GM15510 (cell line): ENCODE data around the gene WDFY1.

Source experiments
- POLR2A ChIP-seq: IDR thresholded peaks from 3 replicates; pipeline ENCODE4 v1.6.1; 2011; ENCODE audit warnings: borderline replicate concordance; ENCODE audit not compliant: insufficient read length; ENCODE audit errors: extremely low read depth

WDFY1 gene

DNA sequence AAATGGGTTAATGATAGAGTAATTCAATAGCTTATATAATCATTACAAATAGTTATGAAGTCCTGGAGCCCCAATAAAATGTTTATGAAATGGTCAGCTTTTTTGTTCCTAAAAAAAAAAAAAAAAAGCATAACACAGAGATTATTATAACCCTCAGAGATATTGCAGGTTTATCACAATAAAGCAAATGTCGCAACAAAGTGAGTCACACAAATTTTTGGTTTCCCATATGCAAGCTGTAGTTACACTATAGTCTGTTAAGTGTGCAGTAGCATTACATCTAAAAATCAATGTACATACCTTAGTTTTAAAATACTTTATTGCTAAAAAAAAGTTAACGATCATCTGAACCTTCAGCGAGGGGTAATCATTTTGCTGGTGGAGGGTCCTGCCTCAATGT, 20.0 kb downstream of the WDFY1 start:
- TF ChIP-seq POLR2A: no peak

- TF ChIP-seq POLR2A: no peak
Observed at GRCh38 chr2:223923976-223924375, 21.2 kb downstream of the WDFY1 start.

DNA sequence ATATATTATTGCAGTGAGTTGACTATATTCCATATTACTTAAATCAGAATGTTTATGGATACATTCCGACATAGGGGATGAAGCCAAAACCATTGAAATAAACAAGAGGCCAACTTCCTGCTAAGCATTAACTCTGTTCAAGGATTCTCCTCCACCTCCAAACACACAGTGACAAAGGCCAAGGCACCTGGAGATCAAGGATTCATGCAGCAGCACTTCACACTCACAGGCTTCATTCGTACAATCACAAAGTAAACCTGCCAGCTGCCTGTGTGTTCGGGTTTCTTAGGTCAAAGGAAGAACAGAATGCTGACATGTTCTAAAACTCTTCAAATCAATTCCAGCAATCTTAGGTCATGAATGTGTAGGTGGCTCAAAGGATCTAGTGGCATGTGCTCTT, 22.8 kb downstream of the WDFY1 start:
- TF ChIP-seq POLR2A: no peak

DNA sequence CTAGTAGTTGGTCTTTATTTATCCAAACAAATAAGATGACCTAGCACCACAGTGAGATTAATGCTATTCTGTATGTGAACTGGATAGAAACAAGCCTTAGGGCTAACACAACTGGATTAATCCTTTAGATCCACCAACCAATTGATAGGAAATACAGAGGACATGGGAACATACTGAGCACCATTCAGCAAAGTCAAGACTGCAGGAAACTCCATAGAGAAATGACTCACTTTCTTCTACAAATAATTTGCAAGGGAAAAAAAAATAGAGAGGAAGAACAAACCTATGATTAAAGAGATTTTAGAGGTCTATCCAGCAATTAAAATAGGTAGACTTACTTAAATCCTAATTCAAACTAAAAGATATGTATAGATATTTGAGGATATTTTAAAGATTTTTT, 23.9 kb downstream of the WDFY1 start:
- no peak for TF ChIP-seq POLR2A

DNA sequence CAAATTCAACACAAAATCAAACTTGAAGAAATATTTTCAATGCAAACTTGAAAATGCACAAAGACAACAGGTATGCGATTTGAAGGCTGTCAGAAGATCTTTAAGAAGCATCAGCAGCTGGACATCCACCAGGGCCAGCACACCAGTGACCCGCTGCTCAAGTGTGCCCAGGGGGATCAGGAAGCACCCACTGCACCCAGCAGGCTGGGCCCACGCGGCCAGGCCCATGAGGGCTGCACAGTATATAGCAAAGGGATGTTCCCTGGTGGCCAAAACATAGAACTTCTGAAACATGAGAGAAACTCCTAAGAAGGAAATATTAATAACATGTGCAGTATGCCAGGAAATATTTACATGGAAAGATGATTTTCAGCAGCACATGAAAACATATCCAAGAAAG, 25.0 kb downstream of the WDFY1 start:
- no peak for TF ChIP-seq POLR2A

GRCh38 chr2:223918671-223919134, 26.4 kb downstream of the WDFY1 start:
- no peak for TF ChIP-seq POLR2A

DNA sequence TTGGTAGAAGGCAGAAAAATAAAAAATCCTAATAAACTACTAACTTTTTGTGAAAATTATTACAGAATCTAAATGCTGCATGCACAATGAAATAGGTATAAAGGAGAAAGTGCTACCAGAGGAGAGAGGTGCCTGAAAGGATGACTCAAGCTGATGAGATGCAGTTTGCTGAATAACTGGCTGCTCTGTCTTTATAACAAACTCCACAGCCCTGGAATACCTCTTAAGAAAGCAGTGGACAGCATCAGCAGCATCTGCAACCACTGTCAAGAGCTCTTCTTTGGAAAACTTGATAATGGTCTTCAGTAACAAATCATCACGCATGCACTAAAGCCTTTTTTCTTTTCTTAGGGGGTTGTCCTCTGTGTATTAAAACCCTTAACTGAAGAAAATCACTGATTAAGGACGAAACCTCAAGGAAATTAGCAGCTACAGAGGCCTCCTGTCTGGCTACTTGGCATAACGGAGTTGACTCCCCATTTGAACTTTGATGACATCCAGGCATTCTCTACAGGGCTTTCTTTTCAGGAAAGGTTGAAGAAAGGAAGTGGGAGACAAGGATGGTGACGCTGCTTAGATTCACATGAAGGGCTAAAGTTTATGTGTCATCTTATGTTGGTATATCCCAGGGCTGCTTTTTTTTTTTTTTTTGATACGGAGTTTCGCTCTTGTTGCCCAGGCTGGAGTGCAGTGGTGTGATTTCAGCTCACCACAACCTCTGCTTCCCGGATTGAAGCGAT, 28.8 kb downstream of the WDFY1 start:
- TF ChIP-seq POLR2A: no peak

GRCh38 chr2:223915071-223915470, 30.1 kb downstream of the WDFY1 start:
- no peak for TF ChIP-seq POLR2A

DNA sequence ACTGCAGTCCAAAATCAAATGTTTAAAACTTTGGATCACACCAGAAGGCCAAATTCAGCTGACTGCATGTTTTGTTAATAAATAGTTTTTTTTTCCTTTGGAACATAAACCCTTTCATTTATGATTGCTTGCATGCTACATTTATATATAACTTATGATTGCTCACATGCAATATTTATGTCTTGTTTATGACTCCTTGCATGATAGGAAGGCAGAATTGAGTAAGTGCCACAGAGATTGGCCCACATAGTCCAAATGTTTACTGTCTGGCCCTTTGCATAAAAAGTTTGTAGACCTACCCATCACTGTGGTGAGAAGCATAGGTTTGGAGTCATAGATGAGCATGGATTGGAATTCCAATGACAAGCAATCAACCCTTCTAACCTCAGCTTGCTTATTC, 30.8 kb downstream of the WDFY1 start:
- TF ChIP-seq POLR2A: no peak

- TF ChIP-seq POLR2A: no peak
Observed at GRCh38 chr2:223909001-223909741, 36.0 kb downstream of the WDFY1 start.

DNA sequence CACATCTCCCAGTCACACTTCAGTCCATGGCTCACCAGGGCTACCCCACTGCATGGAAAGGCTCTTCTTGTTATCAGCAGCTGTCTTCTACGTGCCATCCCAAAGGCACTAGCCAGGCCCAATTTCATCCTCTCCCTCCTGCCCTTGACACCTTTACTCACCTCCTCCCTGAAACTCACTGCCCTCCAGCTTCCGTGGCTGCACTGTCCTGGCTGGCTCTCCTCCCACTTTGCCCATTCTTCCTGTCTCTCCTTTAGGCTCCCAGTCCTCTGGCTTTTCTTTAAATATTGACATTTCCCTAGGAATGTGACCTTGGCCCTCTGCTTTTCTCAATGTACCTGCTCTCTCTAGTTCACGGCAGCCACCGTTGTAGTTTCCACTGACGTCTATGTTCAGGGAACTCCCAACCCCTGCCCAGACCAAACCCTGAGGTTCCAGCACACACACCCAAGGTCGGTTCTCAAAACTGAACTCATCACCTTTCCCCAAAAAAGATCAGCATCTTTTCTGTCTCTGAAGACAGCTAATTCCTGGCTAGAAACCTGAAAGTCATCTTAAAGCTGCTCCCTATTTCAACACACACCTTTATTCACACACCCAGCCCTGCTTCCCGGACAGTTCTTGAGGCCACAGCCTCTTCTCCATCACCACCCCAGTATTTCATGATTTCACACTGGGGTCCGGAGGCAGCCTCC, 36.7 kb downstream of the WDFY1 start:
- no peak for TF ChIP-seq POLR2A

DNA sequence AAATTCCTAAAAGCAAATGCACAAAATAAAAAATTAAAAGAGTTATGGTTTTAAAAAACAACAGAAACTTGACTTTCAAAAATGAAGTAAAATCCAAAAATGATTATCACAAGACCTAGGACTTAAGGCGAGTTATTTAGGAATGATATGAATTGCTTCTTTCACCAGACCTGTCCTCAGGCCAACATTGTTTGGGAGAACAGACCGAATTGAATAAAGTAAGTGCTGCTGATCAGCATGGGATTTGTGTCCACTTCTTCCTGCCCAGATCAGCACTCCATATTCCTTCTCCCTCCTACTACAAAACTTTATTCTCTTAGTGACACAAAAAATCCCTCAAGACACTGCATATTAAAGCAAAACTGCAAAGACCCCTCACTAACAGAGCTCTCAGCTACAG, 39.1 kb downstream of the WDFY1 start:
- no peak for TF ChIP-seq POLR2A

- TF ChIP-seq POLR2A: no peak
Observed at GRCh38 chr2:223901854-223902253, 43.3 kb downstream of the WDFY1 start.

DNA sequence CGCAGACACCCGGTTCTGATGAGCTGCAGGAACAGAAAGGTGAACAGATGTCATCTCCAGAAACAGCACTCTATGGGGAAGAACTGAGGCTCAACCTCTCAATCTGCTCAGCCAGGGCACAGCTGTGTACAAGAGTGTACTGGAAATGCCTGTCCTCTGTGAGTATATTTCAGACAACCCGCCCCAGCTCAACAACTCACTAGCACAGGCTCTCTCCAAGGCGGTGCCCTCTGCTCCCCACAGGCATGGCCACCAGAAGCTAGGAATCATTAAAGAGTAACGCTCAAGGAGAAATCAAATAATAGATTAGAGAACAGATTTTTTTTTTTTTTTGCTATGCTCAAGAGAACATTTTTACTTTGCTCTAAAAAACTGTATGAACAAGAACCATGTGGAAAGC, 43.8 kb downstream of the WDFY1 start:
- no peak for TF ChIP-seq POLR2A

DNA sequence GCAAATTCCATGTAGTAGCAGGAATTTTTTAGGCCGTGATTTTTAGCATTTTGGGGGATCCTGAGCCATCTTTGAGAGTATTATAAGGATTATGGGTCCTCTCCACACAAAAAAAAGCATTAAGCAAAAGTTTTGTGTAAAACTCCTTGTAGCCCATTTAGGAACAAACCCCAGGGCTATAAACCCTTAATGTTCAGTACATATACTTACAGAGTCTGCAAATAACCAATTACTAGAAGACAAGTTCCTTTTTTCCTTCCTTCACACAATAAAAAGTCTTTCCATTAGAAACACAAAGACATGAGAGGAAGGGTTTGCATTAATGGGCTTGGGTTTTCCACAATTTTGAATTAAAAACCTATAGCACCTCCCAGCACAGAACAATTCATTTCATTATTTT, 44.6 kb downstream of the WDFY1 start:
- TF ChIP-seq POLR2A: no peak
